ENCODE results near the gene CCDC6. TPM values are rescaled to one million over a fixed set of nuclear protein-coding genes. Genes with fewer than 3 reads are reported as not detected.
"Not testable (repeated sequence)": the region's sequence is repeated elsewhere in the genome, so short reads cannot be mapped to it uniquely, and the experiment has no call there.

The CCDC6 gene
- 10 to 100 TPM; 16.8 to 34.4 TPM for total RNA-seq

- H3K4me3 Mint-ChIP-seq = peak within 1 kb of the TSS; percentile 91
- H3K9me3 Mint-ChIP-seq (ENCODE audit: low read depth) = no peaks in the 10 kb centered on the region
- DNase-seq (peak; percentile 94), ATAC-seq (peak; percentile 86)
- H3K4me1 Mint-ChIP-seq = peaks cover 51% of the 10 kb centered on the region
- CTCF ChIA-PET = interaction anchor here (0.7 to 6.2 kb wide), 21 partner anchors 9 to 281 kb away, joined by 3 to 78 read pairs (median 4); no protein-coding TSS in a partner anchor
- peak within 1 kb of the TSS; percentile 90 for H3K27ac Mint-ChIP-seq
- peaks cover 14% of the 10 kb centered on the region for H3K36me3 Mint-ChIP-seq
- H3K27me3 Mint-ChIP-seq = no peaks in the 10 kb centered on the region
These were observed at the start of gene CCDC6 for GRCh38 chr10:59906417-59907202. CCDC6 (minus strand) TSS chr10:59906556; CDS start chr10:59906424, 132 bp downstream.

GRCh38 chr10:59954296-59954695 lies 47.9 kb upstream of the CCDC6 start:
- CTCF ChIA-PET = no interaction called here
- no peak for ATAC-seq
- Mint-ChIP-seq H3K27ac (no peak overlapping the region), H3K4me3 (no peak overlapping the region), H3K9me3 (ENCODE audit: low read depth) (no peaks in the 10 kb centered on the region), H3K4me1 (no peaks in the 10 kb centered on the region), H3K27me3 (peaks cover 18% of the 10 kb centered on the region), H3K36me3 (no peaks in the 10 kb centered on the region)
- DNase-seq = no peak

- DNase-seq; H3K4me1 Mint-ChIP-seq; H3K27ac Mint-ChIP-seq; H3K4me3 Mint-ChIP-seq; ATAC-seq; H3K36me3 Mint-ChIP-seq; CTCF ChIA-PET; H3K9me3 Mint-ChIP-seq (ENCODE audit: low read depth): not testable (repeated sequence)
- peaks cover 17% of the 10 kb centered on the region for H3K27me3 Mint-ChIP-seq
These were observed 47.4 kb upstream of the CCDC6 start for GRCh38 chr10:59953711-59954110.

GRCh38 chr10:59950105-59950504 lies 43.7 kb upstream of the CCDC6 start:
- H3K27ac Mint-ChIP-seq = no peak overlapping the region
- H3K27me3 Mint-ChIP-seq = peaks cover 8% of the 10 kb centered on the region
- no peak for DNase-seq
- ATAC-seq = no peak
- CTCF ChIA-PET = no interaction called here
- no peaks in the 10 kb centered on the region for H3K36me3 Mint-ChIP-seq
- no peaks in the 10 kb centered on the region for H3K4me1 Mint-ChIP-seq
- no peak overlapping the region for H3K4me3 Mint-ChIP-seq
- H3K9me3 Mint-ChIP-seq (ENCODE audit: low read depth) = no peaks in the 10 kb centered on the region

DNA sequence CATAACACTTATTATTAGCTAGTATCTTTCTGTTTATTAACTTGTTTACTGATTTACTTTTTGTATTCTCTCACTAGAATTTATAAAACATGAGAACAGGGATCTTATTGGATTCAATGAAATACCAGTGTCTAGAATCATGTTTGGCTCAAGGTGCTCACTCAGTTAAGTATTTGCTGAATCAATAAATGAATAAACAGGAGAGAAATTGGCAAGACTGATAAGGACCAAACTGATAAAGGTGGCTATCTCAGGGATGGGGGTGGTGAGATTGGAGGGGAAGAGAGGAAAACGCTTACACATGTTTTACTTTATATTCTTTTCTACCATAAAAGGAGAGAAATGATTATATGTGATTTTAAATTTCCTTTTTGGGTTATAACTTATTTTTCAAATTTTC lies 43.3 kb upstream of the CCDC6 start:
- no peak overlapping the region for H3K4me3 Mint-ChIP-seq
- peaks cover 7% of the 10 kb centered on the region for H3K27me3 Mint-ChIP-seq
- no peak overlapping the region for H3K27ac Mint-ChIP-seq
- no peak for ATAC-seq
- H3K36me3 Mint-ChIP-seq = no peaks in the 10 kb centered on the region
- CTCF ChIA-PET = no interaction called here
- H3K4me1 Mint-ChIP-seq = no peaks in the 10 kb centered on the region
- DNase-seq = no peak
- no peaks in the 10 kb centered on the region for H3K9me3 Mint-ChIP-seq (ENCODE audit: low read depth)

- H3K9me3 Mint-ChIP-seq (ENCODE audit: low read depth) = no peaks in the 10 kb centered on the region
- H3K4me3 Mint-ChIP-seq = no peak overlapping the region
- DNase-seq (no peak), ATAC-seq (no peak)
- H3K4me1 Mint-ChIP-seq = no peaks in the 10 kb centered on the region
- CTCF ChIA-PET = no interaction called here
- H3K27me3 Mint-ChIP-seq = peaks cover 7% of the 10 kb centered on the region
- no peak overlapping the region for H3K27ac Mint-ChIP-seq
- no peaks in the 10 kb centered on the region for H3K36me3 Mint-ChIP-seq
These were observed 39.6 kb upstream of the CCDC6 start for GRCh38 chr10:59945991-59946390.

DNA sequence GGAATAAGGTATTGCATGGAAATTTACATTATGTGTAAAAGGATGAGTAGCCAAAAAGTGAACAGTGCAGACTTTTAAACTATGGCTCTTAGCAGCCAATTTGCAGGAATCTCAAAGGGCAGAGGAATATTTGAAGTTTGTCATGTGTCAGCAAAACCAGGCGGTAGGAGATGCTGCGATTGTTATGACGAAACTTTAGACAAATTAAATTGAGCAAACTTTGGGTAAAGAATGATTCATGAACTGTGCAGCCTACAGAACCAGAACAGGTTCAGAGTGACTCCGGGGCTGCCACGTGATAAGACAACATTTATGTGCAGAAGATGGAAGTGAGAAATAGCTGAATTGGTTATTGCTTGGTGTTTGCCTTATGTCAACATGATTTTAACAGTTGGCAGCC lies 39.2 kb upstream of the CCDC6 start:
- Mint-ChIP-seq H3K36me3 (no peaks in the 10 kb centered on the region), H3K4me3 (no peak overlapping the region), H3K27ac (no peak overlapping the region), H3K9me3 (ENCODE audit: low read depth) (no peaks in the 10 kb centered on the region), H3K27me3 (peaks cover 7% of the 10 kb centered on the region), H3K4me1 (no peaks in the 10 kb centered on the region)
- DNase-seq (no peak), ATAC-seq (no peak)
- CTCF ChIA-PET = no interaction called here

DNA sequence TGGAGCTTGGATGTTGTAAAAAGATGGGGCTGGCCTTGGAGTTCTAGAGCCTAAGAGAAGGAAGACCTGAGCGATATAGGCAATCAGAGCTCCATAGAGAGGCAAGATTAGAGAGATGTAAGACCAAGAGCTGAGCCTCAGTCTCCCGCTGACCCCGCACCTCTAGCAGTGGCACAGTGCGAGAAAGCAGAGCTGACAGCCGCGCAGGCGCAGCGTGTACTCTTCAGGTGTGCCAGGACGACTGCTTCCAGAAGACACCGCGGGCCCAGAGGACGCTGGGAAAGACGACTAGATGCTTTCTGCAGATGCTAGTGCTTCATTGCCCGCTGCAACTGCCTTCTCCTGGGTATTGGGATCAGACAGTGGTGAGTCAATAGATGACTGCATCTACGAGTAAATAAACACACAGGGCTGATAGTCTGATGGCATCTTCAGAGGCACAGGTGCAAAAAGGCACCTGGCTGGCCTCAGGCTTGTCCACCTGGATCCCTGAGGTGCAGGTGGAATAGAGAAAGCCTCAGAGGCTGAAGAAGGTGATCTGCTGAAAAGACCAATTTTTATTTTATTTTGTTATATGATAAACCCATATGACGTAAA lies 38.1 kb upstream of the CCDC6 start:
- H3K27ac Mint-ChIP-seq = no peak overlapping the region
- no peak for DNase-seq
- CTCF ChIA-PET = no interaction called here
- H3K36me3 Mint-ChIP-seq = no peaks in the 10 kb centered on the region
- H3K9me3 Mint-ChIP-seq (ENCODE audit: low read depth) = no peaks in the 10 kb centered on the region
- H3K27me3 Mint-ChIP-seq = peaks cover 7% of the 10 kb centered on the region
- ATAC-seq = no peak
- H3K4me3 Mint-ChIP-seq = no peak overlapping the region
- H3K4me1 Mint-ChIP-seq = no peaks in the 10 kb centered on the region

- DNase-seq = no peak
- Mint-ChIP-seq H3K4me1 (no peaks in the 10 kb centered on the region), H3K9me3 (ENCODE audit: low read depth) (no peaks in the 10 kb centered on the region), H3K36me3 (no peaks in the 10 kb centered on the region), H3K27ac (no peak overlapping the region), H3K27me3 (peaks cover 4% of the 10 kb centered on the region), H3K4me3 (no peak overlapping the region)
- CTCF ChIA-PET = no interaction called here
- no peak for ATAC-seq
These were observed 36.2 kb upstream of the CCDC6 start for GRCh38 chr10:59942556-59942955.

GRCh38 chr10:59937720-59938119 lies 31.4 kb upstream of the CCDC6 start:
- CTCF ChIA-PET = no interaction called here
- Mint-ChIP-seq H3K4me1 (no peaks in the 10 kb centered on the region), H3K27me3 (peaks cover 13% of the 10 kb centered on the region), H3K9me3 (ENCODE audit: low read depth) (no peaks in the 10 kb centered on the region), H3K27ac (no peak overlapping the region), H3K4me3 (no peak overlapping the region), H3K36me3 (no peaks in the 10 kb centered on the region)
- ATAC-seq = no peak
- no peak for DNase-seq

GRCh38 chr10:59934701-59935100 lies 28.3 kb upstream of the CCDC6 start:
- Mint-ChIP-seq H3K27ac (no peak overlapping the region), H3K4me1 (no peaks in the 10 kb centered on the region), H3K27me3 (peaks cover 13% of the 10 kb centered on the region), H3K4me3 (no peak overlapping the region), H3K36me3 (no peaks in the 10 kb centered on the region), H3K9me3 (ENCODE audit: low read depth) (peaks cover 3% of the 10 kb centered on the region)
- ATAC-seq = no peak
- DNase-seq = no peak
- CTCF ChIA-PET = no interaction called here

DNA sequence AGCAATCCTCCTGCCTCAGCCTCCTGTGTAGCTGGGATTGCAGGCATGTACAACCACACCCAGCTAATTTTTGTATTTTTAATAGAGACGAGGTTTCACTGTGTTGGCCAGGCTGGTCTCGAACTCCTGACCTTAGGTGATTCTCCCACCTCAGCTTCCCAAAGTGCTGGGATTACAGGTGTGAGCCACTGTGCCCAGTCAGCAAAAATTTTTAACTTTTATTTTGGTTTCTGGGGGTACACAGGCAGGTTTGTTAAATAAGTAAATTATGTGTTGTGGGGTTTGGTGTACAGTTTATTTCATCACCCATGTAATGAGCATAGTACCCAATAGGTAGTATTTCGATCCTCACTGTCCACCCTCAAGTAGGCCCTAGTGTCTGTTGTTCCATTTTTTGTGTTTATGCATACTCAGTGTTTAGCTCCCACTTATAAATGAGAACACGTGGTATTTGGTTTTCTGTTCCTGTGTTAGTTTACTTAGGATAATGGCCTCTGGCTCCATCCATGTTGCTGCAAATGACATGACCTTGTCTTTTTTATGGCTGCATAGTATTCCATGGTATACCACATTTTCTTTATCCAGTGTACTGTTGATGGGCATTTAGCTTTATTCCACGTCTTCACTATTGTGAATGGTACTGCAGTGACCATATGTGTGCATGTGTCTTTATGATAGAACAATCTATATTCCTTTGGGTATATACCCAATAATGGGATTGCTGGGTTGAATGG lies 24.6 kb upstream of the CCDC6 start:
- H3K36me3 Mint-ChIP-seq; H3K4me1 Mint-ChIP-seq; H3K27ac Mint-ChIP-seq; H3K4me3 Mint-ChIP-seq; H3K9me3 Mint-ChIP-seq (ENCODE audit: low read depth); DNase-seq; CTCF ChIA-PET; ATAC-seq: not testable (repeated sequence)
- H3K27me3 Mint-ChIP-seq = peaks cover 18% of the 10 kb centered on the region

DNA sequence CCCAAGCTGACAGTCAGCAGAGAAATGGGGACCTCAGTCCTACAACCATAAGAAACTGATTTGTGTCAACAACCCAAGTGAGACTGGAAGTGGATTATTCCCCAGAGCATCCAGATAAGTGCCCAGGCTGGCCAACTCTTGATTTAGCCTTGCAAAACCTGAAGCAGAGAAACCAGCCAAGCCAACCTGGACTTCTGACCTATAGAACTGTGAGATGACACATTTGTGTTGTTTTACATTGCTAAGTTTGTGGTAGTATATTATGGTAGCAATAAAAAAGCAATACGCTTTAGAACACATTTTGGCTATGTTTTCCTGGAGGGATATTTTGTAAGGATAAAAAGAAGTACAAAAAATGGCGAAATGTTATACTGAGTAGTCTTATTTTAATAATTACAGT lies 19.7 kb upstream of the CCDC6 start:
- Mint-ChIP-seq H3K9me3 (ENCODE audit: low read depth) (peaks cover 16% of the 10 kb centered on the region), H3K36me3 (peaks cover 2% of the 10 kb centered on the region)
- CTCF ChIA-PET = no interaction called here

DNA sequence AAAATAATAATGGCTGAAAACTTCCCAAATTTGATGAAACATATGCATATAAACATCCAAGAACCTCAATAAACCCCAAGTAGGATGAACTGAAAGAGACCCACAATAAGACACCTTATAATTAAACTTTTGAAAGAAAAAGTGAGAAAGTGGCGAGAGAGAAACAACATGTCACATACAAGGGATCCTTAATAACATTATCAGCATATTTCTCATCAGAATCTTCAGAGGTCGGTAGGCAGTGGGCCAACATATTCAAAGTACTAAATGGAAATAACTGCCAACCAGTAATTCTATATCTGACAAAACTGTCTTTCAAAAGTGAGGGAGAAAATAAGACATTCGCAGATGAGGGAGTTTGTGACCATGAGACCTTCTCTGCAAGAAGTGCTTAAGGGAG lies 16.6 kb upstream of the CCDC6 start:
- peaks cover 2% of the 10 kb centered on the region for H3K36me3 Mint-ChIP-seq
- H3K27ac Mint-ChIP-seq = no peak overlapping the region
- H3K4me1 Mint-ChIP-seq = no peaks in the 10 kb centered on the region
- CTCF ChIA-PET = no interaction called here
- no peak overlapping the region for H3K4me3 Mint-ChIP-seq
- ATAC-seq (no peak), DNase-seq (no peak)
- H3K27me3 Mint-ChIP-seq = peaks cover 35% of the 10 kb centered on the region
- H3K9me3 Mint-ChIP-seq (ENCODE audit: low read depth) = peaks cover 14% of the 10 kb centered on the region

More for the DNA sequence above, 19.7 kb upstream of the CCDC6 start:
- Mint-ChIP-seq H3K4me3 (no peak overlapping the region), H3K27ac (no peak overlapping the region), H3K27me3 (peaks cover 22% of the 10 kb centered on the region), H3K4me1 (no peaks in the 10 kb centered on the region)
- DNase-seq (no peak), ATAC-seq (no peak)

All from activated CD8-positive, alpha-beta memory T cell treated with anti-CD3 and anti-CD28 coated beads, Interleukin-2, amount 10 ng/mL, durations not matched to agents 7 days and 5 days (primary cell).